ENCODE measurements around the gene PITX1.
A peak's percentile ranks its signal among the peaks of the same experiment; 100 is the strongest.

The PITX1 gene

DNA sequence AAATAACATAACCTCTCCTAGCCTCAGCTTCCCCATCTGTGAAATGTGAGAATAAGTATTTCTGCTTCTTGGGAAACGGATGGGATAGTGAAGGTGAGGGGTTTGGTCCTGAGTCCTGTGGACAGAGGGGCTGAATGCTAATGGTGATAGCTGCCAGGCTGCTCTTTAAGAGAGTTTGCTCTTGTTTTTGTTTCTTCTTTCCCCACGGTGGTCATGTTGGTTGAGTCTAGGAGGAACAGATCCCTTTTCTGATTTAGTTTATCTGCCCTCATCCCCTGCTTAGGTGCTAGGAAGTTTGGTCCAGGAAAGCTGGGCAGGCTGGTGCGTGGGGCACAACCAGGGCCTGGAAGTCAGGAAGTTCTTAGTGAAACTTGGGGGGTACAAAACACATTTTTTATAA lies 7.7 kb upstream of the PITX1 start:
- DNase-seq (ENCODE audit: low spot score), result no peak

DNA sequence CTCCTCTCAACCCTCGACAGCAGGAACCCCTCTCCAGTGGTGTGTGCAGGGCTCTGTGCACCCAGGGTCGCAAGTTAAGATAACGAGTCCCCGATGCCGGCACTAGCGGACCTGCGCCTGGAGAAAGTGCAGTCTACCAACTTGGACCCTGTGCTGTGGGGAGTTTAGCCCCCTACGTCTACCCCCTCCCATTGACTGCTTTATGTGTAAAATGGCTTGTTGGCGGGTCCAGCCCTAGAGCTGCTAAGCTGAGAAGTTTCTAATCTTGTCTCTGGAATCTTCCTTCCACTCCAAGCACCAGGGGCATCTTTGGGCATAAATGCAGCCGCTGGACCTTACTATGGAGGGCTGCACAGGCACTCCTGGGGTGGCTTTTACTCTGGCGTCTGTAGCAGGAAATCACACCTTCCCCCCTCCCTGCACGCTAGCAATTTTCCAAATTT lies 7.1 kb upstream of the PITX1 start:
- no peak for DNase-seq (ENCODE audit: low spot score)

DNA sequence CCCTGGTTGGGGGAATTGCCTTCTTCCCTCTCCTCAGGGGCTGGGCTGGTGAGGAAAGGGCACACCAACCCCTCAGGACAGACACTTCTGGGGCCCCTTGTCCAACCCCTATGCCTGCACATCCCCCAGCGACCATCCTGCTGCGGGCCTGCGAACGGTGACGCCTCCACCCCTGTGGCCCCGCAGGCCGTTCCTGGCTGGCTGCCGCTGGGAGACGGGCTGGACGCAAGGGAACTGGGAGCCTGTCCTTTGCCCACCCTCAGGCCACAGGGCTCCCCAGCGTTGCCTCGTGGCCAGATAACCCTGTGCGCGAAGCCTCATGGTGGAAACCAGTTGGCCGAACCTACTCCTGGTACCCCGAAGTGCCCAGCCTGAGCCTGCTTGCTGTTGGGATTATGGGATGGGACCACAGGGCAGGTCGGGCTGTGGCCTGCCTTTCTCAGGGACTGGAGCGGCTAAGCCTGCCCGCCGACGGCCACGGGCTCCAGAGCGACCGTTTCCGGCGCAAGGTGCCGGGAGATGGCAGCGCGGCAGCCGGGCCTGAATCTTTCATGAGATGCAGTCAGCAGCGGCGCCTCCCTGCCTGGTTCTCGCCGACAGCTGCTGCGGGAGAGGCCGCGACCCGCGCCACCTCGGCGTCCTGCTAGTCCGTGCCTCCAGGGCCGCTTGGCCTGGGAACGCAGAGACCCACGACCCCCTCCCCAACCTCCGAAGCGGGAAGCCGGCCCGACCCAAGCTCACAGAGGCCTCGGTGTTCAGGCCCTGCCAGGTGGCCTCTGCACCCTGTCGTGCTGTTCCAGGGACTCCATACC lies 6.5 kb upstream of the PITX1 start:
- DNase-seq (ENCODE audit: low spot score), result no peak

DNA sequence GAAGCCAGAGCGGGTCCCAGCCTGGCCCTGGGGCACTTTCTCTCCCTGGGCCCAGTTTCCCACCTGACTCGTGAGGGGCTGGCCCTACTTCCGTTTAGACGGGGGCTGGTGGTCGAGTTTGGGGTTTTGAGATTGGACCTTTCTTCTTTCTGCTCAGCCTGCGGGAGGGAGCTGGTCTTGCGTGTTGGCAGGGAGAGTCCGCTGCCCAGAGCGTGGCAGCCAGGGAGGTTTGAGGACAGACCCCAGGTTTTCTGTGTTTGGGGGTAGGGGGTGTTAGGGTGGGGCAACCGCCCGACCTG lies 6.0 kb upstream of the PITX1 start:
- DNase-seq (ENCODE audit: low spot score), result no peak

DNA sequence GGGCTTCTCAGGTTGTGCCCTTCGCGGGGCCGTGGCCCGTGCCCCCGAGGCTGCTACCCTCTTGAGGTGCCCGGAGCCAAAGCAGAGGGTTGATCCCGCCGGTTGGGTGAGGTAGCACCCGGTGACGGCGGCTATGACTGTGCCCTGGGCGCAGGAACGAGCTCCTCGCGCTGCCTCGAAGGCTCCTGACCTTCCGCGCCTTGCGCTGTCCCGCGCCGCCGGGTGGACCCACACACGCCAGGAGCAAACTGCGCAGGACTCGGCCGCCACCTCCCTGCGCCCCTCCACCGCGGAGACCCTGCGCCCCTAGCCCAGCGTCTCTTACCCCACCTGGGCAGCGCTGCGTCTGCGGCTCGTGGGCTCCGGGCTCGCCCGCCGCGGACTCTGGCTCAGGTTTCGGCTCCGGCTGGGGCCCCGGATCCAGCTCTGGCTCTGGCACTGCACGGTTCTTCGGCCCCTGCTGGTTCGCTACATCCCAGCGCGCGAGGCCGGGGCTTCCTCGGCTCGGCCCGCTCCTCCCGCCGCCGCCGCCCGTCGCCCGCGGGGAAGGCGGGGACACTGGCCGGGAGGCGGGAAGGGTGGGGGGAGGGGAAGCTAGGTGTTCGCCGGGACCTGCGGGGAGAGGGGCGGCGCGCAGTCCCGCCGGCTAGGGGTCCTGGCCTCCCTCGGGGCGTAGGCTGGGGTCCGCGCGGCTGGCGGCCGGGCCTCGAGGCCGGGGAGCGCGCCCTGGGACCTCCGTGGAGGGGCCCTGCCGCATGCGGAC lies 5.4 kb upstream of the PITX1 start:
- DNase-seq (ENCODE audit: low spot score), result peak; percentile 47

DNA sequence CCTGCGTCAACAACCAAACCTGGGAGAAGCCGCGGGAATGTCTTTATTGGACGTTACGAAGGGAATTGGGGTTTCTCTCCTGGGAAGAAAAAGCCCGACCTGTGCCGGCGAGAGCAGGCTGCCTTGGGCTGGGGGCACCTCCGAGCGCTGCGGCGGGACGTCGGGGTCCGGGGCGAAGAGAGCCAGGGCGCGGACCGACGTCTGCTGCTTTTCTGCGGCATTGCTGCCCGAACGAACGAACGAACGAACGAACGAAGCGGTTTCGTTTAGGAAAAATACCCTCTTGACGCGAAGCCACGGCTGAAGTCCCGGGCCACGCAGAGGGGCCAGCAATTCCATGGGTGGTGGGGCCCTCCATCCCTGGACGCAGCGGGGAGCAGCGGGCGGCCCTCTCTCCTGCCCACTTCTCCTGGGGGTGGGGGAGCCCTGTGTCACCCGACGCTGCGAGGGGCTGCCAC lies 4.8 kb upstream of the PITX1 start:
- DNase-seq (ENCODE audit: low spot score), result no peak

DNA sequence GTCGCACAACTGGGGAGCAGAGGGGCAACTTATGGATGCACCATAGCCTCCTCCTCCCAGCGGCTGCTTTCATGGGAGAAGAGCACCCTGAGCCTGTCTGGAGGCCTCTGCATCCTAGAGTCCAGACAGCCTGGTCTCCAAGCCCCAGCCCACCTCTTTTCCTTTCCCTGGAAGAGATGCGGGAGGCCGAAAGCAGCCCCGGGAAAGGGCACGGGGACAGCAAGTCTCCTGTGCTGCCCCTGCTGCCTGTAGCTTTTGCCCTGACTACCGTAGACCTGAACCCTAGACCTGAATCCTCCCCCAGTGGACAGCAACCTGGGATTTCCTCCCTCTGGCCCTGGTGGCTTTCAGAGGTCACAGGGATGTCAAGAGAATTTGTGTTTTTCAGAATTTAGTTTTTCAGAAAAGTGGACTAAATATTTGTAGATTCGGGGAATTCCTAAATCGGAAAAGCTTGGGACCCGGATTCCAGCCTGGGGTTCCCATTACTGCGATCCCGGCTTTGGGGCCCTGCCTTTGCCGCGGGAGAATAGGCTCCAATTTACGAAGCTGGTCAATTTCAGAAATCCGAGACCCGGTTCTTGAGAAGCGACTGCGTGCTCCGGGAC lies 4.3 kb upstream of the PITX1 start:
- no peak for DNase-seq (ENCODE audit: low spot score)

DNA sequence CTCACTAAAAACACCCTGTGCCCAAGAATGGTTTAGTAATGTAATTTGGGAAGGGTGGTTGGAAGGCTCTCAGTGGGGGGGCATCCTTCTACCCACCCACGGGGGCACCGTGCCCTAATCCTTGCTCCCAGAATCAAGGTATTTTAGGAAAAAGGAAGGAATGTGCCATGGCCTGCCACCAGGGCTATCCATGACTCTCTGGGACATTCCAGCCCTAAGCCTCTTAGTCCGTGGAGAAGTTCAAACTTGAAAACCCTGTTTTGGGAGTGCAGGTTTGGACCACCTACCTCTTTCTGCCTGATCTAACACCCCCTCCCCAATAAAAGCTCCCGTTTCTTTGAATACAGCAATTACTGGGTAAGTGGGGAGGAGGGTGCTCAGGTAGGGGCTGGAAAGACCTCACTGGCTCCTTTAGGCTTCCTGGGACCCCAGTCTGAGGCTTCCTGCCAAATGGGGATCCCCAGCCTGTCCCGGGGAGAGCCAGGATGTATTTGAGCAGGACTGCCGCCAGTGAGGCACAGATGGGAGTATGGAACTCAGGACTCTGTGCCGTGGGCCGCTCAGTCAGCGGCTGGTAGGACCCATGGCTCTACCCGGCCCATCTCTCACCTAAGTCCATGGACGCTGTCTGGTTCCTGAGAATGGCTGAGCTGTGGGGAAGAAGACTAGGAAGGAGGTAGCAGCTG lies 3.6 kb upstream of the PITX1 start:
- no peak for DNase-seq (ENCODE audit: low spot score)

DNA sequence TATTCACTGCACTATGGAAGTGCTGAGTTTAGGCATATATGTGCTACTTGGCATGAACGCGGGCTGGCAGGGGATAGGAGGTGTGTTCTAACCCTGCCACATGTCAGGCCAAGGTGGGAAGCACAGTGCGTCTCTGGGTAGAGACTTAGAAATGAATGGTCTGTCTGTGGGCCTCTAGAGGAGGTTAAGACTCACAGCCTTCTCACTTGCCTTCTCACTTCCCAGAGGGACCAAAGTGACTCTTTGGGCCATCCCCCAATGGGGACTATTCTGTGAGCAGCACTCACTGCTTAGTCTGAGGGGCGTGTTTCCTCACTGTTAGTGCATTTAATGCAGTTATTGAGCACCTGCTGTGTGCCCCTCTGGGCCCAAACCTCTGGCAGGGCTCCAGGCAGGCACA lies 2.4 kb upstream of the PITX1 start:
- DNase-seq (ENCODE audit: low spot score), result no peak

DNA sequence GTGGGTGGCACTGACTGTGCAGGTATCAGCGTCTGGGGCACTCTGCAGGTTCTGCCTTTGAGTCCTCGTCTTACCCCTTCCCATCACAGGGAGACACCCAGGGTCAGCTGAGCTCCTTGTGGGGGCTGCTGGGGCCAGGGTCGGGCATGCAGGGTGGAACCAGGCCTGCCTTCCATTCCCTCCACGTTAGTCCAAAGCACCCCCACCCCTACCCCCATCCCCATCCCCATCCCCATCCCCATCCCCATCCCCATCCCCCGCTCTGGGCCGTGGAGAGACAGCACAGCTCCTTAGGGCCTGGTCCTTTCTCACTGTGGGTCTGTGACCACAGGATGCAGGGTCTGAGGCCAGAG lies 1.6 kb upstream of the PITX1 start:
- no peak for DNase-seq (ENCODE audit: low spot score)

DNA sequence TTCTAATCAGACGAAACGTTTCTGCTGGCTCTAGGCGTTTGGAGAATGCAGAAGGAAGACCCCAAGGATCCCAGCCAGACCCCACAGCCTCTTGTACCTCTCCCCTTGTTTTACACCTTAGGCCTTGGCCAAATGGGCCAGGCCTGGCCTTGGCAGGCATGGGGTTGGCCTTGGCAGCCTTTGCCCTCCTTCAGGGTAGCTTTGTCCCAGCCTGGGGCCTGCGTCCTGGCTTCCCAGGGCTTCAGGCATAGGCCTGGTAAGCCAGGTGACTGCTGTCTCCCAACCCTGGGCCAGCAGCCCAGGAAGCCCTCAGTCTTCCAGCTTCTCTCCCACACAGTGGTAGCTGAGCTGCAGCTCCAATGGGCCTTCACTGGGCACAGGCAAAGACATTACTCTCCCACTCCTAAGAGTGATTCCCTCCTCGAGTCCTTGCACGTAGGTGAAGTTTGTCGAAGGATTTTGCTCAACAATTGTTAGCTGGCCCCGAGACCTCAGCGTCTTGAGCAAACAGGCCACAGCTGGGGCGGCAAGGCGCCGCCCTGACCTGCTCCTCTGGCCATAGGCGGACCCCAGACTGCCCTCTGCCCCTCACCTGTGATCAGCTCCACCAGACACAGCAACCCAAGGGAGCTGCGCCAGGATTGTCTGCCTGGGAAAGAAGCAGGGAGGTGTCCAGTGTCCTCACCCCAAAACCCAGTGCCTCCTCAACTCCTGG lies 1.1 kb upstream of the PITX1 start:
- no peak for DNase-seq (ENCODE audit: low spot score)

DNA sequence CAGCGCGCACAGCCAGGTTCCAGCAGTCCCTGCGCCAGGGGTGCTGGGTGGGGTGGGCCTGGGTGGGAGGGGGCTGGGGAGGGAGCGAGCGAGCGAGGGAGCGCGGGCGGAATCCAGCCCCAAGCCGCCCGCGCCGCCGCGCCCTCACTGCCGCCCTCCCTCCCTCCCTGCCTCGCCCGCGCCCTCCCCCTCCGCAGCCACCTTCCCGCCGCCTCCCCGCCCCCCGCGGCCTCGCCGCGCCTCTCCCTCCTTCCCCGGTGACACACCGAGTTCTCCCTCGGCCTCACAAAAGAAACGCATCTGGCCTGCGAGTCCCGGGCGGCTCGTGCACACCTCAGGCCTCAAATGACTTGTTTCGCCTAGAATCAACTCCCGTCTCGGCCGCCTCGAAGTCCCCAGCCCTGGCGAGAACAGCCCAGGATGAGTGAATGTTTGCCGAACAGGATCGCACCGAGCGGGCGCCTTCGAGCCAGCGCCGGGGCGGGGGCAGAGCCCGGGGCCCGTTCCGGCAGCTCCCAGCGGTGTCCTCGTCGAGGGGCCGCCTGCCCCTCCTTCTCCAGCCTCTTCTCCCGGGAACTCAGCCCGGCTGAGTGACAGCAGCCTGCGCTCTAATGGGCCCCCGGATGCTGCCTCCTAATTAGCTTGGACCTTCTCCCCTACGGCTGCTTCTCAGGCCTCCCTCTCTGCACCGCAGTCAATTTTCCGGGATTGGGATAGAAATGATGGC lies 371 bp upstream of the PITX1 start:
- peak; percentile 47 for DNase-seq (ENCODE audit: low spot score)

DNA sequence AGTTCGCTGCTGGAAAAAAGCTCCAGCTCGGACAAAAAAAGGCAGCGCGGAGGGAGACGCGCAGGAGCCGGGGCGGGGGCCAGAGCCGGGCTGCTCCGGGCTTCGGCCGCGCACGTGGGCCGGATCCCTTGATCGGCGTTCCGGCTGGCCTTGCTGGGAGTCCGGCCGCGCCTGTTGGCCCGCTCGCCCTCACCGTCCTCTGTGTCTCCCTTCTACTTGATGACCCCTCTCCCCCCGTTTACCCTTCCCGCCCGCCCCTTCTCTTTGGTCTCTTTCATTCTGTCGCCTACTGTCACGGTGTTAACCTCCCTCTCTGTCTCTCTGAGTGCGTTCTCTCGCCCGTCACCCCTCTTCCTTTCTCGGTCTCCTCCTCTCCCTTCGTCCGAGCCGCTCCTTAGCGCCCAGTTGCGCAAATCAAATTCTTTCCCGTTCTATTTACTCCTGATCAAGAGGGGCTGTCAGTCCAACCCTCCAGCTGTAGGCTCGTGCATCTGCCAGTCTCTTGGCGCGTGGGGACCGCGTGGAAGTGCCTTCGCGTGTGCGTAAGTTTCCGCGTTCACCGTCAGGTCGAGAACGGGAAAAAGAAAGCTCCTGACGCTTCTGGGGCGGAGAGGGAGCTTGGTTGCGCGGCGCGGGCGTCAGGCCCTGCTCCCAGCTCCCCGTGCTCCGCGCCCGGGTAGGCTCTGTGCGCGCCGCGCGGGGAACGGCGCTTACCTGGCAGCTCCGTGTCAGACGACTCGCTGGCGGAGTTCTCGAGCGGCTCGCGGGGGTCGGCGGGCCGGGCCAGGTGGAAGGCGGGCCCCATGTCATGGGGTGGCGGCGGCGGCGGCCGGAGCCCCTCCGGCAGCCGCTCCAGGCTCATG lies 798 bp downstream of the PITX1 start:
- DNase-seq (ENCODE audit: low spot score), result peak; percentile 53

DNA sequence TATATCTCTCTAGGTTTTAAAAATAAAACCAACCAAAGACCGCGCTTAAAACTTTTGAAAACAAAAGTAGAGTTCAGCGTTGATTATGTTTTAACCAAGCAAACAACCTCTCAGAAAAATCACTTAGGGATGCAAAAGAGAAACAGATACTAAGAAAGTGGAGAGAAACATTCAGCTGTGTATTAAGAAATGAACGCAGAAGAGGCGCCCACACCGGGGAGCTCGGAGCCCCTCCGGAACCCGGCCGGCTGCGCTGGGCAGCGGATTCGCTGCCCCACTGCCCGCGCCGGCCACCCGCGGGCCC lies 1.4 kb downstream of the PITX1 start:
- no peak for DNase-seq (ENCODE audit: low spot score)

DNA sequence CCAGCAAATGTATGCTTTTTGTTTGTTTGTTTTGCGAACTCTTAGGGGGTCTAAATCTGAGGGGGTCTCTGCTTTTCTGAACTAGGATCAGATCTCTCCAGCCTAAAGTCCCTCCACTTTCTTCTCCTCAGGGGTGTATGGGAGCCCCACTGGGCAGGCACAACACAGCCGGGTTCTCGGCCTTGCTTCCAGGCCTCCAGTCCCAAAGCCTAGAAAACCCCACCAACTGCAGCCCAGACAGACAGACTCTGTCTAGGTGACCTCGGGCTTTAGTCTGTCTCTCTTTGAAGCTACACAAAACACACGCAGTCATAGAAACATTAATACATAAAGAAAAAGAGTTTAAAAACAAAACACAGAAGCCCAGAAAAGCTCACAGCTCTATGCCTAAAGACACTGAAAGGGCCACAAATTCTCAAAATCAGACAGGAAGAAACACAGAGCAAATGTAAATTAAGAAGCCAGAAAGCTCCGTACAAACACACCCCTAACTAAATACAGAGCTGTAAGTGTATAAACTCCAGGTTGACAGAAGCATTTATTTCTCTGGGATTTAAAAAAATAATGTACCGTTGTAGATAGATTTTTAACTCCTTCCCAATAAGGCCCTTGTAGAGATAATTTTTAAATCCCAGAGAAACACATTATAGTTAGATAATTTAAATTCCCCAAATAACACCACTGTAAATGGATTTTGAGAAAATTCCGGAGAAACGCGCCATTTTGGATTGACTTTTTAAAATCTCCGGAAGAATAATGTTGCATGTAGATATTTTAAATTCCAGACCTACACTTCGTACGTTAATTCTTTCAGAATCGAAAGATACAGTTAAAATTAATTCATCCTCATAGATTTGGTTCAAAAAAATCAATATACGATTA lies 2.0 kb downstream of the PITX1 start:
- no peak for DNase-seq (ENCODE audit: low spot score)

DNA sequence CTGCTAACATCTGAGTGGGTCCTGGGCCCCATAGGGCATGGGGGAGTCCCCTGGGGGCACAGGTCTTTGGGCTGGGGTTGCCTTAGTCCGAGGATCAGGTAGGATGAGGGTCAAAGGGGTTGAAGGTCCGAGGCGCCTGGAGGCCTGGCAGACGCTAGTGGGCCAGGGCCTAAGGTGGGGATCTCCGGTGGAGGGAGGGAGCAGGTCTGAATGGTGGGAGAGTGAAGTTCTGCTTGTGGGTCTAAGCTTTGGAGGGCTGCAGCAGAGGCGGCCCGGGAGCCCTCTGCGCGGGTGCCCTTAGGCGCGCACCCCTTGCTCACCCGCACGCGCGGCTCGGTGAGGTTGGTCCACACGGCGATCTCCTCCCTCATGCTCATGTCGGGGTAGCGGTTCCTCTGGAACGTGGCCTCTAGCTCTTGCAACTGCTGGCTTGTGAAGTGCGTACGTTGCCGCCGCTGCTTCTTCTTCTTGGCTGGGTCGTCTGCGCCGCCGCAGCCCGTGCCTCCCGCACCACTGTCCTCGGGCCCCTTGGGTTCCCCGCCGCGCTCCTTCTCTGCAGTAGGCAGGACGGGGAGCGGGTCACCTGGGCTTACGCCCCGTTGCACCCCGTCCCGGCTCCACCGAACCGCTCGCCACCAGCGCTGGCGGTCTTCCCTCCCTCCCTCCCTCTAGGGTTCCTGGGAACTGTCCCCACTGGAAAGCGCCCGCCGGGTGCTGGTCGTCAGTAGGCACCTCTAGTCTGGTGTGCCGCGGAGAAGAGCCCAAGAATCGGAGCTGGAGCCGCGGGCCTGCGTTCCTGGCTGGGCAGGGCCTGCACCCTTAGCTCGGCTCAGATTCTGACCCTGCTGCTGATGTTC lies 2.8 kb downstream of the PITX1 start:
- no peak for DNase-seq (ENCODE audit: low spot score)

DNA sequence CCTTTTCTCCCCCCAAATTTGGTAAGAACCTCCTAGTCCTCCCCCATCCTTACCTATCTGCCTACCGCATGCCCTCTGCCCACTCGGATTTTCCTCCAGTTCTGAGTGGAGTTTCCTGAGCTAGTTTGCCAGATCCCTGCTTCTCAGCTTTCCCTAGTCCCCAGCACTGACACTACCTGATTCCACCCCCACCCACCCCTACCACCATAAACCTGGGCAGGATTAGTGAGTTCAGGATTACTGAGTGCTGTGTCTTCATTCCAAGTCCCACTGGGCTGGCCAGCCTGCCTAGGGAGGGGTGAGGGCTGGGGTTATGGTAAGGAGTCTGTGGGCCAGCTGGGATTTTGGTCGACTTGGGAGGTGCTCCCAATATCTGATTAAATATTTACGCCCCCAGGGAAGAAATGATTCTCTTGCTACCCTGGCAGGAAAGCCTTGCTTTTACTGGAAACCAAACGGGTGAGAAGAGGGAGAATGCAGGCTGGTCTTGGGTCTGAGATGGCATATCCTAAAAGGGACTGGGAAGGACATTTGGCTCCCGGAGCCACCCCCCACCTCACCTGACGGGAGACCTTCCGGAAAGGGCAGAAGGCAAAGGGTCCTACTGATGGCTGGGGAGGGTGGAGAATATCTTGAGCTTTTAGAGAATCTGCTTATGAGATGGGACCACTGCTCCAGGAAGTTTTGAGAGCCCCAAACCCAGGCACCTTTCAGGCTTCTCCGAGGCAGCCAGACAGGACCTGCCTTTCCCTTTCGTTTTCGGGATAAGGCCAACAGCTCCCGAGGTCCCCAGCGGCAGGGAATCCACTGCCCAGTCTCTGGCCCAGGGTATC lies 3.7 kb downstream of the PITX1 start:
- DNase-seq (ENCODE audit: low spot score), result no peak

All from GM03348 (cell line).